ENCODE measurements around the gene COL9A3.

The COL9A3 gene

GRCh38 chr20:62771396-62772102 is 45.3 kb upstream of the COL9A3 start:
- DNase-seq (ENCODE audit: extremely low read depth, low read depth): no peak
- no peak overlapping the region for H3K4me3 ChIP-seq (replicated peaks; ENCODE audit: low read depth, low read length)
- no peak for TF ChIP-seq CTCF (IDR thresholded peaks at IDR 0.05; ENCODE audit: low read depth, low read length, missing control alignments)

GRCh38 chr20:62772103-62772611 is 44.7 kb upstream of the COL9A3 start:
- H3K4me3 ChIP-seq (replicated peaks; ENCODE audit: low read depth, low read length): no peak overlapping the region
- DNase-seq (ENCODE audit: extremely low read depth, low read depth): no peak
- TF ChIP-seq CTCF (IDR thresholded peaks at IDR 0.05; ENCODE audit: low read depth, low read length, missing control alignments): no peak

- no peak overlapping the region for H3K4me3 ChIP-seq (replicated peaks; ENCODE audit: low read depth, low read length)
- TF ChIP-seq CTCF (IDR thresholded peaks at IDR 0.05; ENCODE audit: low read depth, low read length, missing control alignments): no peak
Observed at GRCh38 chr20:62772619-62772989, 44.2 kb upstream of the COL9A3 start.

GRCh38 chr20:62772990-62773844 is 43.6 kb upstream of the COL9A3 start:
- H3K4me3 ChIP-seq (replicated peaks; ENCODE audit: low read depth, low read length): no peak overlapping the region
- no peak for TF ChIP-seq CTCF (IDR thresholded peaks at IDR 0.05; ENCODE audit: low read depth, low read length, missing control alignments)
- no peak for DNase-seq (ENCODE audit: extremely low read depth, low read depth)

More at GRCh38 chr20:62772619-62772989, 44.2 kb upstream of the COL9A3 start:
- DNase-seq (ENCODE audit: extremely low read depth, low read depth): no peak

- no peak overlapping the region for H3K4me3 ChIP-seq (replicated peaks; ENCODE audit: low read depth, low read length)
- no peak for DNase-seq (ENCODE audit: extremely low read depth, low read depth)
- no peak for TF ChIP-seq CTCF (IDR thresholded peaks at IDR 0.05; ENCODE audit: low read depth, low read length, missing control alignments)
Observed at GRCh38 chr20:62773845-62774714, 42.8 kb upstream of the COL9A3 start.

GRCh38 chr20:62774762-62775161 is 42.1 kb upstream of the COL9A3 start:
- DNase-seq (ENCODE audit: extremely low read depth, low read depth): no peak
- H3K4me3 ChIP-seq (replicated peaks; ENCODE audit: low read depth, low read length): no peak overlapping the region
- no peak for TF ChIP-seq CTCF (IDR thresholded peaks at IDR 0.05; ENCODE audit: low read depth, low read length, missing control alignments)
